Spleen (tissue), 11 donors: ENCODE measurements around the gene PTPRK. TPM values are rescaled to one million over a fixed set of nuclear protein-coding genes. Genes with fewer than 3 reads are reported as not detected.

Source experiments
- DNase-seq: peaks from one replicate; pipeline ENCODE4 v3.0.0-alpha.2; 2020
- H3K27ac ChIP-seq, 8 donors: fragments of 200-600 bp; sonication (generic) in 7 of 8; 1 replicate in 4 of 8; 2 replicates in 4 of 8; pipeline versions ENCODE4 v1.5.0 to v1.8.0; 2016 to 2021; ENCODE audit warnings: inconsistent platforms in 4 of 8, mild to moderate bottlenecking in 4 of 8, moderate library complexity in 1 of 8
- H3K27me3 ChIP-seq, 7 donors: fragments of 200-600 bp; sonication (generic) in 6 of 7; replicated peaks in 1 of 7; 1 replicate in 4 of 7; 2 replicates in 3 of 7; pipeline versions ENCODE4 v1.5.0 to v1.8.0; 2016 to 2021; ENCODE audit warnings: inconsistent platforms in 3 of 7, mild to moderate bottlenecking in 1 of 7
- H3K36me3 ChIP-seq, 6 donors: fragments of 200-600 bp; sonication (generic) in 5 of 6; 1 replicate in 4 of 6; 2 replicates in 2 of 6; pipeline versions ENCODE4 v1.5.0 to v1.8.0; 2016 to 2021; ENCODE audit warnings: inconsistent platforms in 2 of 6
- H3K4me1 ChIP-seq, 6 donors: fragments of 200-600 bp; sonication (generic) in 5 of 6; 1 replicate in 3 of 6; 2 replicates in 3 of 6; pipeline versions ENCODE4 v1.5.0 to v1.8.0; 2016 to 2021; ENCODE audit warnings: inconsistent platforms in 3 of 6
- H3K4me3 ChIP-seq, 8 donors: fragments of 200-600 bp; sonication (generic) in 7 of 8; 1 replicate in 4 of 8; 2 replicates in 4 of 8; pipeline versions ENCODE4 v1.5.0 to v1.8.0; 2016 to 2021; ENCODE audit warnings: inconsistent platforms in 4 of 8, mild to moderate bottlenecking in 4 of 8, moderate library complexity in 2 of 8
- H3K9me3 ChIP-seq, 8 donors: fragments of 200-600 bp; sonication (generic) in 7 of 8; 1 replicate in 4 of 8; 2 replicates in 4 of 8; pipeline versions ENCODE4 v1.5.0 to v1.8.0; 2016 to 2021; ENCODE audit warnings: inconsistent platforms in 4 of 8
- CTCF ChIP-seq, 11 experiments: fragments of 200-600 bp in 7 of 11; fragments of 450-650 bp in 4 of 11; sonication (generic) in 4 of 11; IDR thresholded peaks in 8 of 11; conservative IDR thresholded peaks in 3 of 11; 1 replicate in 7 of 11; 2 replicates in 4 of 11; pipeline versions ENCODE4 v1.4.0 to v1.8.0; 2016 to 2021; ENCODE audit warnings: antibody characterized with exemption in 11 of 11, inconsistent platforms in 4 of 11, mild to moderate bottlenecking in 1 of 11
- POLR2A ChIP-seq, 3 donors: fragments of 450-650 bp; IDR thresholded peaks; one replicate each; pipeline ENCODE4 v1.5.1; 2017; ENCODE audit warnings: antibody characterized with exemption in 3 of 3, mild to moderate bottlenecking in 1 of 3
- POLR2AphosphoS5 ChIP-seq, 3 donors: sonication (generic); formaldehyde crosslinking; IDR thresholded peaks; one replicate each; pipeline ENCODE4 v1.5.1; 2017; ENCODE audit warnings: antibody characterized with exemption in 3 of 3
- WGBS, 5 donors: extraction: QIAGEN DNeasy Blood & Tissue Kit in 3 of 5; methylation state at CpG; one replicate each; pipeline versions ENCODE4 v1.1.5 to v1.1.7; 2013 to 2018; 5-methylcytosine and 5-hydroxymethylcytosine counted together
- intact Hi-C: fragments of 100-400 bp; cut with DNase I; formaldehyde crosslinking; loops from one replicate; pipeline ENCODE4 v1.15.0; 2023; ENCODE audit warnings: low total_unique reads
- polyA plus RNA-seq, 3 donors: library from polyadenylated mRNA; stranded (reverse); fragments of 200-250 nt; gene quantifications; one replicate each; pipeline ENCODE4 v1.2.1, GENCODE V29; 2013
- total RNA-seq, 7 donors: library from RNA; depleted of rRNA in 3 of 7; stranded (reverse); fragments of >200 nt in 3 of 7; fragmentation: NEBNext Ultra II Directional in 4 of 7; extraction: Animal tissue kit (Norgen Biotek cat#: 25700) in 4 of 7; gene quantifications; one replicate each; pipeline versions ENCODE4 v1.1.0 to v1.2.1, GENCODE V29; 2016 to 2021
- donor health status: healthy with polysubstance abuse.
- donor health status: DM: no; HTN: no; CAD: no; lungs with moderate emphysema.
- donor health status: DM: no; HTN: no; CAD: no.
- donor health status: Bipolar disorder and iron deficiency.
- donor health status: healthy.
- donor health status: DM: no; HTN: no; CAD: no.
- donor health status: DM: yes; HTN: yes; CAD: no.

The PTPRK gene
- total and polyA plus RNA-seq, 10 donors: 3.3 to 67.8 (median 34.0) TPM

GRCh38 chr6:128303870-128304269 is 216.5 kb downstream of the PTPRK start:
- intact Hi-C loops: no loop called here
- Histone ChIP-seq H3K4me1 (no peaks in the 10 kb centered on the region), H3K4me3 (no peak overlapping the region), H3K36me3 (no peaks in the 10 kb centered on the region), H3K27ac (no peak overlapping the region), H3K9me3 (peaks cover 0 to 5% (median 0%) of the 10 kb centered on the region in 8 donors), H3K27me3 (no peaks in the 10 kb centered on the region)
- no peak for TF ChIP-seq CTCF (IDR thresholded peaks at IDR 0.05 in 8 of 11, conservative IDR thresholded peaks at IDR 0.05 in 3 of 11)
- no peak for TF ChIP-seq POLR2A (IDR thresholded peaks at IDR 0.05)
- DNase-seq: no peak
- 48 to 82% (median 63%) methylated on average over 2 of the region's 2 CpGs for WGBS, 5 donors

- intact Hi-C loops: no loop called here
- TF ChIP-seq POLR2A (IDR thresholded peaks at IDR 0.05) (no peak), CTCF (IDR thresholded peaks at IDR 0.05 in 8 of 11, conservative IDR thresholded peaks at IDR 0.05 in 3 of 11) (no peak), POLR2AphosphoS5 (IDR thresholded peaks at IDR 0.05) (no peak)
- WGBS, 5 donors: 84 to 99% (median 95%) methylated on average over 5 of the region's 5 CpGs
Observed at GRCh38 chr6:128302942-128303341, 217.5 kb downstream of the PTPRK start.

GRCh38 chr6:128295670-128296069 is 224.7 kb downstream of the PTPRK start:
- no peak for DNase-seq
- WGBS, 5 donors: 72 to 80% (median 75%) methylated on average over 2 of the region's 2 CpGs
- no peak for TF ChIP-seq CTCF (IDR thresholded peaks at IDR 0.05 in 8 of 11, conservative IDR thresholded peaks at IDR 0.05 in 3 of 11)
- no peak for TF ChIP-seq POLR2AphosphoS5 (IDR thresholded peaks at IDR 0.05)
- TF ChIP-seq POLR2A (IDR thresholded peaks at IDR 0.05): no peak

More at GRCh38 chr6:128302942-128303341, 217.5 kb downstream of the PTPRK start:
- Histone ChIP-seq H3K4me1 (no peaks in the 10 kb centered on the region), H3K36me3 (no peaks in the 10 kb centered on the region), H3K27ac (no peak overlapping the region), H3K4me3 (no peak overlapping the region), H3K27me3 (no peaks in the 10 kb centered on the region), H3K9me3 (peaks cover 0 to 5% (median 0%) of the 10 kb centered on the region in 8 donors)
- DNase-seq: no peak

GRCh38 chr6:128290221-128290620 is 230.2 kb downstream of the PTPRK start:
- intact Hi-C loops: no loop called here

More at GRCh38 chr6:128295670-128296069, 224.7 kb downstream of the PTPRK start:
- Histone ChIP-seq H3K4me1 (no peaks in the 10 kb centered on the region), H3K4me3 (no peak overlapping the region), H3K36me3 (no peaks in the 10 kb centered on the region), H3K27me3 (no peaks in the 10 kb centered on the region), H3K9me3 (peaks cover 0 to 5% (median 0%) of the 10 kb centered on the region in 8 donors), H3K27ac (no peak overlapping the region)
- intact Hi-C loops: no loop called here

More at GRCh38 chr6:128290221-128290620, 230.2 kb downstream of the PTPRK start:
- no peaks in the 10 kb centered on the region for H3K27me3 ChIP-seq
- no peak for DNase-seq
- no peaks in the 10 kb centered on the region for H3K9me3 ChIP-seq
- 75 to 83% (median 78%) methylated on average over 2 of the region's 2 CpGs for WGBS, 5 donors
- no peak overlapping the region for H3K4me3 ChIP-seq
- no peak for TF ChIP-seq POLR2A (IDR thresholded peaks at IDR 0.05)
- TF ChIP-seq CTCF (IDR thresholded peaks at IDR 0.05 in 8 of 11, conservative IDR thresholded peaks at IDR 0.05 in 3 of 11): no peak
- TF ChIP-seq POLR2AphosphoS5 (IDR thresholded peaks at IDR 0.05): no peak
- no peaks in the 10 kb centered on the region for H3K36me3 ChIP-seq
- peaks cover 0 to 4% (median 0%) of the 10 kb centered on the region in 6 donors for H3K4me1 ChIP-seq
- H3K27ac ChIP-seq: no peak overlapping the region
